ENCODE data around the gene LSAMP. TPM values are rescaled to one million over a fixed set of nuclear protein-coding genes. Genes with fewer than 3 reads are reported as not detected.

Gene LSAMP
- total RNA-seq, 4 donors from 2014 or later = 1.1 to 3.5 (median 2.0) TPM

DNA sequence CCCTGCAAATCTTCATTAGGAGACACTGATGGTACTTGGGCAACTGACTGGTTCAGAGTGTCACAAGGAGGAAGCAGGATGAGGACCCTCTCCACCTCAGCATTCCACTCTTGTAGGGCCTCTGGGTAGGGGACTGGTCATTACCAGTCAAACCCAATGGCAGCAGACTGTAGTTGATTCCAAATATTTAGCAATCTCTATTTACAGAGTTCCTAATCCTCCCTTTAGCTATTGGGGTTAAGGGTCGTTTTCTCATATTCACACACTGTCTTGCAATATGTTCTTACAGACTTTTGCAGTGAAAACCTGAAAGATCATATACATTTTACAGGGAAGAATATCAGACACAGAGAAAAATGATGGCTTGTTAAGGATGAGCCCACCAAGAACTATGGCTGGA, 424.3 kb downstream of the LSAMP start:
- intact Hi-C loops (cut with DNase I; ENCODE audit: low total_unique reads) = no loop called here
- no peak overlapping the region for H3K4me3 ChIP-seq (ENCODE audit: low read depth, poor library complexity, severe bottlenecking)
- no peak for DNase-seq (ENCODE audit: low spot score in 2 of 2)
- 90 to 91% methylated on average over 1 of the region's 1 CpG for WGBS, 2 donors
- TF ChIP-seq, protein P1, sequence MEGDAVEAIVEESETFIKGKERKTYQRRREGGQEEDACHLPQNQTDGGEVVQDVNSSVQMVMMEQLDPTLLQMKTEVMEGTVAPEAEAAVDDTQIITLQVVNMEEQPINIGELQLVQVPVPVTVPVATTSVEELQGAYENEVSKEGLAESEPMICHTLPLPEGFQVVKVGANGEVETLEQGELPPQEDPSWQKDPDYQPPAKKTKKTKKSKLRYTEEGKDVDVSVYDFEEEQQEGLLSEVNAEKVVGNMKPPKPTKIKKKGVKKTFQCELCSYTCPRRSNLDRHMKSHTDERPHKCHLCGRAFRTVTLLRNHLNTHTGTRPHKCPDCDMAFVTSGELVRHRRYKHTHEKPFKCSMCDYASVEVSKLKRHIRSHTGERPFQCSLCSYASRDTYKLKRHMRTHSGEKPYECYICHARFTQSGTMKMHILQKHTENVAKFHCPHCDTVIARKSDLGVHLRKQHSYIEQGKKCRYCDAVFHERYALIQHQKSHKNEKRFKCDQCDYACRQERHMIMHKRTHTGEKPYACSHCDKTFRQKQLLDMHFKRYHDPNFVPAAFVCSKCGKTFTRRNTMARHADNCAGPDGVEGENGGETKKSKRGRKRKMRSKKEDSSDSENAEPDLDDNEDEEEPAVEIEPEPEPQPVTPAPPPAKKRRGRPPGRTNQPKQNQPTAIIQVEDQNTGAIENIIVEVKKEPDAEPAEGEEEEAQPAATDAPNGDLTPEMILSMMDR (IDR thresholded peaks at IDR 0.05) = no peak
- TF ChIP-seq POLR2A (IDR thresholded peaks at IDR 0.05) = no peak

DNA sequence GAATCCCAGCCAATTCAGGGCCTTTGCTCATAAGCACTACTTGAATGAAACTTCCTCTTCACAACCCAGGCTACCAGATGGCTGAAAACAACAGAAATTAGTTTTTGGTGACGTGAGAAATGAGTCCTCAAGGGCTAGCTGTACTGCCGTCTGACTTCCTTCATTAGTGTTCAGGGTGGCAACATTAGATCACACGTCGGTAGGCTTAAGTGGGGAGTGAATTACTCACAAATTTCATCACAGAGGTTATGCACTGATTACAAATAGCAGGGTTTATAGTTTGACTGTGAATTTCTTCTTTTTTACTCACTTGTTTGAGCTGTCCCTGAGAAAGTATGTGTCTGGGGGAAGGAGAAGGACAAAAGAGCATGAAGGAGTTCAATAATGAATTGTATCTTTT, 424.8 kb downstream of the LSAMP start:
- WGBS, 2 donors = 71 to 76% methylated on average over 4 of the region's 4 CpGs
- DNase-seq (ENCODE audit: low spot score in 2 of 2) = no peak
- no peak for TF ChIP-seq POLR2A (IDR thresholded peaks at IDR 0.05)
- TF ChIP-seq, protein P1 (IDR thresholded peaks at IDR 0.05) = no peak
- intact Hi-C loops (cut with DNase I; ENCODE audit: low total_unique reads) = no loop called here
- H3K4me3 ChIP-seq (ENCODE audit: low read depth, poor library complexity, severe bottlenecking) = no peak overlapping the region

DNA sequence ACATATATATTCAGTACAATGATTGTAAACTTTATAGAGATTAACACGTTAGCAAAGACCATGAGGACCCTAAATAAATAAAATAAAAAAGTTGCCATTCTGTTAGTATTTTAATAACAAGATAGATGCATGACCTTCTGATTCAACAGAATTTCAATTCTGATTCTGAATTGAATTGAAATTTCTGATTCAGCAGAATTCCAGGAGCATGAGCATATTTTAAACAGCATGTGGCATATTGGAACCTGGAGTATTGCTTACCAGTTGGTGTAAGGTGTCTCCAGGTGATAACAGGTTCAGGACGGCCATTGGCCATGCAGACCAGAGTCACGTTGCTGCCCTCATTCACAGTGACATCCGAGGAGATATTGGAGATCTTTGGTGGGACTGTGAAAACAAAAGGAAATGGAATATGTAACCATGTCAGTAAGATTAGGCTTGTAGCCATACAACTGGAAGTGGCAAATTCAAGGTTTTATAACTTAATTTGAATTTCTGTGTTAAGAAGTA, 426.0 kb downstream of the LSAMP start:
- no peak for DNase-seq (ENCODE audit: low spot score in 2 of 2)
- WGBS, 2 donors = 80 to 90% methylated on average over 4 of the region's 4 CpGs
- no peak overlapping the region for H3K4me3 ChIP-seq (ENCODE audit: low read depth, poor library complexity, severe bottlenecking)
- intact Hi-C loops (cut with DNase I; ENCODE audit: low total_unique reads) = no loop called here
- TF ChIP-seq POLR2A (IDR thresholded peaks at IDR 0.05) = no peak
- TF ChIP-seq, protein P1 (IDR thresholded peaks at IDR 0.05) = no peak

DNA sequence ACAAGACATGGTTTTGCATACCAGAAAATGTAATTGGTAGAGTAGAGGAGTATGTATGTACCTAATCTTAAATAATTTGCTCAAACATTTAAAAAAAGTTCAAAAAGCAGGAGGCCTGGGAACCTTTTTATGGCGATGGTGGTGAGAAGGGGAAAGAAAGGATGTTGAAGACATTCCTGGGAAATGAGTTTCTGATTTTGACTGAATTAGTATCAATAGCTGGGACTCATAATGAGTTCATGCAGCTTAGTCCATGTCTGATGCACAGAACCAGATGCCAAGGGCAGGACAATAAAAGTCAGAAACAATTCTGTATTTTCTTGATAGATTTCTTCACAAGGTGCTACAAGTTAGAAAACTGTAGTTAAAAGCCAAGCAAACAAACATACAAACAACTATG, 426.6 kb downstream of the LSAMP start:
- TF ChIP-seq, protein P1 (IDR thresholded peaks at IDR 0.05) = no peak
- TF ChIP-seq POLR2A (IDR thresholded peaks at IDR 0.05) = no peak
- no peak for DNase-seq (ENCODE audit: low spot score in 2 of 2)
- no peak overlapping the region for H3K4me3 ChIP-seq (ENCODE audit: low read depth, poor library complexity, severe bottlenecking)
- intact Hi-C loops (cut with DNase I; ENCODE audit: low total_unique reads) = no loop called here
- WGBS, 2 donors = 57 to 80% methylated on average over 1 of the region's 1 CpG

DNA sequence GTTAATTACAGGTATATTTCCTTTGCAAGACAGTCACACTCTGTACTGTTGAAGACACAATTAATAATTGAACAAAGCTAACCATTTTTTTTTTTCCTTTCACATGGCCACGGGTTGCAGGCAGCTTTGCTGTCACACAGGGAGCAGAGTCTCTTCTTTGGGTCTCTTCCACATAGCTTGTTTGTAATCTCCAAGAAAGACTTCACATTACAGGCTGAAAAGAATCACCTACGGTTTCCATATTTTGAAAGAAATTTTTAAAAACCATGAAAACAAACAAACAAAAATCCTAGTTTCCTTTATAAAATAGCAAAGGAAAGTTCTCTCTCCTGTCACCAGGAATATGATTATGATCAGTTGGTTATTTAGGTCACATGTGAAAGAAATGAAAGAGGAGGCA, 429.4 kb downstream of the LSAMP start:
- intact Hi-C loops (cut with DNase I; ENCODE audit: low total_unique reads) = no loop called here

More for the DNA sequence above, 429.4 kb downstream of the LSAMP start:
- H3K4me3 ChIP-seq (ENCODE audit: low read depth, poor library complexity, severe bottlenecking) = no peak overlapping the region
- TF ChIP-seq POLR2A (IDR thresholded peaks at IDR 0.05) = no peak
- TF ChIP-seq, protein P1 (IDR thresholded peaks at IDR 0.05) = no peak
- WGBS, 2 donors = 75 to 78% methylated on average over 2 of the region's 2 CpGs
- DNase-seq (ENCODE audit: low spot score in 2 of 2) = no peak

All from lower leg skin (tissue), 4 donors.